NCI-H774 (cell line): ENCODE data around the gene ITPK1.

ENCODE experiments used
- DNase-seq: peaks from one replicate; lab custom pipeline; 2025; lab: John Stamatoyannopoulos, UW

Gene ITPK1

GRCh38 chr14:92937051-92937937 lies 178.4 kb downstream of the ITPK1 start:
- DNase-seq = peak; percentile 23

GRCh38 chr14:92936085-92936484 lies 179.6 kb downstream of the ITPK1 start:
- DNase-seq = no peak

GRCh38 chr14:92935446-92935845 lies 180.3 kb downstream of the ITPK1 start:
- DNase-seq = no peak

GRCh38 chr14:92934196-92935085 lies 181.3 kb downstream of the ITPK1 start:
- DNase-seq = no peak

- DNase-seq = no peak
These were observed 182.2 kb downstream of the ITPK1 start for GRCh38 chr14:92933481-92933880.

- no peak for DNase-seq
These were observed 183.0 kb downstream of the ITPK1 start for GRCh38 chr14:92932448-92933395.

- DNase-seq = no peak
These were observed 183.9 kb downstream of the ITPK1 start for GRCh38 chr14:92931681-92932447.

- no peak for DNase-seq
These were observed 184.8 kb downstream of the ITPK1 start for GRCh38 chr14:92930737-92931602.

- DNase-seq = no peak
These were observed 185.8 kb downstream of the ITPK1 start for GRCh38 chr14:92929689-92930608.

- DNase-seq = no peak
These were observed 186.6 kb downstream of the ITPK1 start for GRCh38 chr14:92928961-92929688.

GRCh38 chr14:92928258-92928629 lies 187.5 kb downstream of the ITPK1 start:
- DNase-seq = no peak

- no peak for DNase-seq
These were observed 188.1 kb downstream of the ITPK1 start for GRCh38 chr14:92927349-92928257.

GRCh38 chr14:92926931-92927330 lies 188.8 kb downstream of the ITPK1 start:
- DNase-seq = no peak

- no peak for DNase-seq
These were observed 189.4 kb downstream of the ITPK1 start for GRCh38 chr14:92926180-92926845.

- DNase-seq = no peak
These were observed 190.3 kb downstream of the ITPK1 start for GRCh38 chr14:92925446-92925845.

GRCh38 chr14:92924247-92924646 lies 191.5 kb downstream of the ITPK1 start:
- DNase-seq = no peak

GRCh38 chr14:92923744-92924103 lies 192.0 kb downstream of the ITPK1 start:
- no peak for DNase-seq
